HepG2 (cell line): ENCODE data around the gene RHOC. TPM values are rescaled to one million over a fixed set of nuclear protein-coding genes. Genes with fewer than 3 reads are reported as not detected.
A peak's percentile ranks its signal among the peaks of the same experiment; 100 is the strongest.

ENCODE experiments used
- AGO1 ChIP-seq: fragments of 200-400 bp; formaldehyde crosslinking; IDR thresholded peaks from 2 replicates; pipeline ENCODE4 v1.6.1; 2017; ENCODE audit warnings: mild to moderate bottlenecking, low read depth, low read length, moderate library complexity; ENCODE audit not compliant: poor library complexity, severe bottlenecking
- AGO2 ChIP-seq: fragments of 200-400 bp; formaldehyde crosslinking; optimal IDR thresholded peaks from 2 replicates; pipeline ENCODE3; 2017; ENCODE audit warnings: mild to moderate bottlenecking, low read depth, low read length, moderate library complexity
- BRCA1 ChIP-seq: sonication (generic); formaldehyde crosslinking; IDR thresholded peaks from 2 replicates; pipeline ENCODE4 v1.4.0; 2020; ENCODE audit warnings: missing genetic modification reagents
- CEBPG ChIP-seq: IDR thresholded peaks from 2 replicates; pipeline ENCODE4 v1.6.1; 2016
- CTCF ChIP-seq: sonication (generic); formaldehyde crosslinking; IDR thresholded peaks from 2 replicates; pipeline ENCODE4 v1.5.0; 2020; ENCODE audit warnings: mild to moderate bottlenecking, missing genetic modification reagents, moderate library complexity
- ELK4 ChIP-seq: sonication (generic); formaldehyde crosslinking; IDR thresholded peaks from 2 replicates; pipeline ENCODE4 v1.9.0; 2021; ENCODE audit warnings: missing genetic modification reagents, borderline replicate concordance
- FOSL2 ChIP-seq: sonication (generic); formaldehyde crosslinking; IDR thresholded peaks from 2 replicates; pipeline ENCODE4 v1.4.0; 2020; ENCODE audit warnings: missing genetic modification reagents
- HOXA7 ChIP-seq: sonication (generic); formaldehyde crosslinking; IDR thresholded peaks from 2 replicates; pipeline ENCODE4 v1.8.1; 2022; ENCODE audit warnings: mild to moderate bottlenecking, missing genetic modification reagents, moderate library complexity
- KMT2A ChIP-seq: sonication (generic); formaldehyde crosslinking; IDR thresholded peaks from 2 replicates; pipeline ENCODE4 v1.4.0; 2020; ENCODE audit warnings: missing genetic modification reagents
- NR2F2 ChIP-seq: IDR thresholded peaks from 2 replicates; pipeline ENCODE4 v1.6.1; 2012; ENCODE audit warnings: low read depth, inconsistent platforms, borderline replicate concordance
- NR2F6 ChIP-seq, 2 experiments: IDR thresholded peaks; 2 replicates each; pipeline ENCODE4 v1.6.1; 2016; ENCODE audit warnings: antibody characterized with exemption in 1 of 2, mild to moderate bottlenecking in 1 of 2
- RORA ChIP-seq: sonication (generic); formaldehyde crosslinking; IDR thresholded peaks from 2 replicates; pipeline ENCODE4 v1.5.0; 2020; ENCODE audit warnings: mild to moderate bottlenecking, missing genetic modification reagents, moderate library complexity
- SETDB1 ChIP-seq: sonication (generic); formaldehyde crosslinking; IDR thresholded peaks from 2 replicates; pipeline ENCODE4 v1.5.1; 2020; ENCODE audit warnings: missing genetic modification reagents, mild to moderate bottlenecking, borderline replicate concordance
- SMAD3 ChIP-seq: sonication (generic); formaldehyde crosslinking; IDR thresholded peaks from 2 replicates; pipeline ENCODE4 v1.4.0; 2020; ENCODE audit warnings: missing genetic modification reagents
- SP2 ChIP-seq: sonication (generic); formaldehyde crosslinking; IDR thresholded peaks from 2 replicates; pipeline ENCODE4 v1.5.1; 2020; ENCODE audit warnings: mild to moderate bottlenecking, missing genetic modification reagents
- SP4 ChIP-seq: sonication (generic); formaldehyde crosslinking; IDR thresholded peaks from 2 replicates; pipeline ENCODE4 v1.8.1; 2023; ENCODE audit warnings: mild to moderate bottlenecking, missing genetic modification reagents
- TAF15 ChIP-seq: fragments of 200-400 bp; formaldehyde crosslinking; IDR thresholded peaks from one replicate; pipeline ENCODE4 v1.6.1; 2018; ENCODE audit warnings: mild to moderate bottlenecking, low read depth, low read length; ENCODE audit not compliant: poor library complexity, severe bottlenecking
- TCF12 ChIP-seq, 2 experiments: fragments of 450-650 bp in 1 of 2; sonication (generic) in 1 of 2; formaldehyde crosslinking in 1 of 2; IDR thresholded peaks; 2 replicates each; pipeline versions ENCODE4 v1.6.1 to v1.8.0; 2017 to 2022; ENCODE audit warnings: antibody characterized with exemption in 1 of 2, mild to moderate bottlenecking in 1 of 2, missing genetic modification reagents in 1 of 2, moderate library complexity in 1 of 2
- ZNF18 ChIP-seq: sonication (generic); formaldehyde crosslinking; IDR thresholded peaks from 2 replicates; pipeline ENCODE4 v1.8.0; 2022; ENCODE audit warnings: mild to moderate bottlenecking, missing genetic modification reagents; ENCODE audit not compliant: insufficient replicate concordance
- ZNF331 ChIP-seq: sonication (generic); formaldehyde crosslinking; IDR thresholded peaks from 2 replicates; pipeline ENCODE4 v1.4.0; 2020; ENCODE audit warnings: missing genetic modification reagents
- ZNF33A ChIP-seq: sonication (generic); formaldehyde crosslinking; IDR thresholded peaks from 2 replicates; pipeline ENCODE4 v1.5.1; 2020; ENCODE audit warnings: missing genetic modification reagents, mild to moderate bottlenecking, moderate library complexity, borderline replicate concordance
- ZNF468 ChIP-seq: sonication (generic); formaldehyde crosslinking; IDR thresholded peaks from 2 replicates; pipeline ENCODE4 v1.8.0; 2022; ENCODE audit warnings: mild to moderate bottlenecking, moderate library complexity, missing genetic modification reagents
- ZNF549 ChIP-seq: sonication (generic); formaldehyde crosslinking; IDR thresholded peaks from 2 replicates; pipeline ENCODE4 v1.5.0; 2020; ENCODE audit warnings: missing genetic modification reagents
- ZNF589 ChIP-seq: sonication (generic); formaldehyde crosslinking; conservative IDR thresholded peaks from 2 replicates; pipeline ENCODE4 v1.8.0; 2022; ENCODE audit warnings: mild to moderate bottlenecking, moderate library complexity, missing genetic modification reagents
- ZNF616 ChIP-seq: sonication (generic); formaldehyde crosslinking; IDR thresholded peaks from 2 replicates; pipeline ENCODE4 v1.5.0; 2020; ENCODE audit warnings: low read depth, mild to moderate bottlenecking, missing genetic modification reagents
- ZNF749 ChIP-seq: sonication (generic); formaldehyde crosslinking; IDR thresholded peaks from 2 replicates; pipeline ENCODE4 v1.8.0; 2022; ENCODE audit warnings: mild to moderate bottlenecking, missing genetic modification reagents, moderate library complexity, borderline replicate concordance
- polyA plus RNA-seq, 8 experiments: library from polyadenylated mRNA; depleted of rRNA in 3 of 8; stranded (reverse) in 7 of 8; unstranded in 1 of 8; fragments of >200 nt; fragmentation: Illumina TruSeq in 4 of 8; extraction: Trizol in 4 of 8; gene quantifications; 2 replicates each; pipeline versions ENCODE4 v1.2.1 to v1.2.3, GENCODE V29; 2011 to 2016; ENCODE audit warnings: low read depth in 4 of 8, missing spikeins in 1 of 8, mixed read lengths in 1 of 8; ENCODE audit not compliant: insufficient read depth in 1 of 8
- total RNA-seq, 5 experiments: library from RNA; depleted of rRNA; stranded (reverse); fragments of >200 nt; fragmentation: Illumina TruSeq; extraction: Trizol; gene quantifications; 2 replicates each; pipeline ENCODE4 v1.2.3, GENCODE V29; 2016; ENCODE audit warnings: low read depth in 1 of 5

Gene RHOC
- total and polyA plus RNA-seq, 2 of the 13 experiments (the other 11 are each of a cell fraction or from before 2014, with no cell fraction given) = 64.3 to 182 TPM

- TF ChIP-seq BRCA1 (CRISPR knock-in tag) = no peak; the same call in 1 of the 2 replicates
- no peak for TF ChIP-seq ZNF18
- no peak for TF ChIP-seq TCF12 (IDR thresholded peaks at IDR 0.05)
- TF ChIP-seq TCF12 (CRISPR knock-in tag; IDR thresholded peaks at IDR 0.05) = no peak
- no peak for TF ChIP-seq ZNF33A (CRISPR knock-in tag)
- 0 out of 2 replicates have a peak, but pooled peaks have one; percentile 27 for TF ChIP-seq SP2 (CRISPR knock-in tag)
- no peak for TF ChIP-seq ELK4 (CRISPR knock-in tag)
- TF ChIP-seq ZNF468 (CRISPR knock-in tag) = no peak
- peak; percentile 67; the same call in 1 of the 2 replicates for TF ChIP-seq ZNF749 (CRISPR knock-in tag)
- no peak for TF ChIP-seq SP4 (CRISPR knock-in tag)
- TF ChIP-seq ZNF331 (CRISPR knock-in tag) = no peak
- TF ChIP-seq ZNF589 = no peak
- TF ChIP-seq AGO1 = peak; percentile 58
- TF ChIP-seq HOXA7 (CRISPR knock-in tag) = no peak
- TF ChIP-seq FOSL2 (CRISPR knock-in tag) = no peak
- peak; percentile 33; the same call in 1 of the 2 replicates for TF ChIP-seq NR2F6 (IDR thresholded peaks at IDR 0.05)
- peak; percentile 8; the same call in 1 of the 2 replicates for TF ChIP-seq NR2F6 (CRISPR knock-in tag; IDR thresholded peaks at IDR 0.05)
- TF ChIP-seq AGO2 = peak; percentile 93
- TF ChIP-seq NR2F2 = peak; percentile 8; the same call in 1 of the 2 replicates
- TF ChIP-seq CTCF (CRISPR knock-in tag) = peak; percentile 35
- no peak for TF ChIP-seq SETDB1 (CRISPR knock-in tag)
- no peak for TF ChIP-seq RORA (CRISPR knock-in tag)
- no peak for TF ChIP-seq SMAD3 (CRISPR knock-in tag)
- no peak for TF ChIP-seq CEBPG
- no peak for TF ChIP-seq ZNF549 (CRISPR knock-in tag)
- no peak for TF ChIP-seq ZNF616 (CRISPR knock-in tag)
- no peak for TF ChIP-seq TAF15
- TF ChIP-seq KMT2A (CRISPR knock-in tag) = no peak; the same call in 1 of the 2 replicates
Measured at GRCh38 chr1:112674440-112674985, 32.4 kb downstream of the RHOC start, which contains the start of gene MOV10 (continued).
